ENCODE measurements around the gene SRSF3.
"Not testable (repeated sequence)": the region's sequence is repeated elsewhere in the genome, so short reads cannot be mapped to it uniquely, and the experiment has no call there.

SRSF3 gene

DNA sequence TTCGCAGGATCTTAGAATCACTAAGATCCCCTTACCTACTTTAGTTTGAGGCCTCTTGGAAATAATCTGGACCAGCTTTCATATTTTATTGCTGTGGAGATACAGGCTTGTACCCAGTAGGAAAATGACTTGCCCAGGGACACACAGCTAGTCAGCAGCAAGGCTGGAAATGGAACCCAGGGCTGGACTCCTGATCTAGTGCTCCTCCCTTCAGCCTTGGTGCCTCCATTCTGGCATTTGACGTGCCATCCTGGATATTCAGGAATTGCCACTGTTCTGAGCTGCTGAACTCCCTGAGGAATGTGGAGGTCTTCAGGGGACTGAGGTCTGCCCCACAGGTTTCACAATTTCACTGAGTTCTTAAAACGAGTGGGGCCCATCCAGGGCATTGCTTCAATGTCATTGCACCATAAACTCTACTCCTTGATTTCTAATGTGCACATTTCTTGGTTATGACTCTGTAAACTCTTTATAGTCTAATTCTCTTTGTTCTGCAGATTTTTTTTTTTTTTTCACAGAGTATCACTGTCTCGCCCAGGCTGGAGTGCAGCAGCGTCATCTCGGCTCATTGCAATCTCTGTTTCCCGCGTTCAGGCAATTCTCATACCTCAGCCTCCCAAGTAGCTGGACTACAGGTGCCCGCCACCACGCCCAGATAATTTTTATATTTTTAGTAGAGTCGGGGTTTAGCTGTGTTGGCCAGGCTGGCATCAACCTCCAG lies 57.7 kb downstream of the SRSF3 start:
- DNase-seq: peak; percentile 39

GRCh38 chr6:36654469-36654868 lies 60.3 kb downstream of the SRSF3 start:
- DNase-seq: not testable (repeated sequence)

Measured in MV-4-11 (cell line).